PFSK-1 (cell line): ENCODE results near the gene GMCL2.

Source experiments
- POLR2AphosphoS5 ChIP-seq: IDR thresholded peaks from 2 replicates; pipeline ENCODE4 v1.6.1; 2012; ENCODE audit warnings: low read depth, mild to moderate bottlenecking, control low read depth, low read length, moderate library complexity
- TF ChIP-seq, protein P1 (sequence below), 2 experiments: IDR thresholded peaks; 2 replicates each; pipeline versions ENCODE4 v1.6.1 to v1.8.0; 2011 to 2012; ENCODE audit warnings: low read depth in 2 of 2, low read length in 2 of 2, control low read depth in 1 of 2, inconsistent platforms in 1 of 2, mild to moderate bottlenecking in 1 of 2, moderate library complexity in 1 of 2; ENCODE audit not compliant: insufficient read depth in 1 of 2

DNA sequence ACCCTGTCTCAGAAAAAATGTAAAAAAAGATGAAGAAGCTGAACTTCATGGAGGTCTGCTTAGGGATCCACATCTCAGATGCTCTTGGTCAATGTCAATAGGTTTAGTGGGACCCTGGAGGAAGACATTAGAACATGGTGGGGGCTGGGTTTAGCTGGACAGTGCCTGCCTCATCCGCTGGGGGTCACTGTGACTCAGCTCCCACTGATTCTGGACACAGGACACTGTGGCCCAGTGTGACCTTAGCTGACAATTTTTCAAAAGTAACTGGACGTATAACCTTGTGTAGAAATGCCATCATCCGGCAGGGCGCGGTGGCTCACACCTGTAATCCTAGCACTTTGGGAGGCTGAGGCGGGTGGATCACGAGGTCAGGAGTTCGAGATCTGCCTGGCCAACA, 9.8 kb upstream of the GMCL2 start:
- no peak for TF ChIP-seq POLR2AphosphoS5
- TF ChIP-seq, protein P1, sequence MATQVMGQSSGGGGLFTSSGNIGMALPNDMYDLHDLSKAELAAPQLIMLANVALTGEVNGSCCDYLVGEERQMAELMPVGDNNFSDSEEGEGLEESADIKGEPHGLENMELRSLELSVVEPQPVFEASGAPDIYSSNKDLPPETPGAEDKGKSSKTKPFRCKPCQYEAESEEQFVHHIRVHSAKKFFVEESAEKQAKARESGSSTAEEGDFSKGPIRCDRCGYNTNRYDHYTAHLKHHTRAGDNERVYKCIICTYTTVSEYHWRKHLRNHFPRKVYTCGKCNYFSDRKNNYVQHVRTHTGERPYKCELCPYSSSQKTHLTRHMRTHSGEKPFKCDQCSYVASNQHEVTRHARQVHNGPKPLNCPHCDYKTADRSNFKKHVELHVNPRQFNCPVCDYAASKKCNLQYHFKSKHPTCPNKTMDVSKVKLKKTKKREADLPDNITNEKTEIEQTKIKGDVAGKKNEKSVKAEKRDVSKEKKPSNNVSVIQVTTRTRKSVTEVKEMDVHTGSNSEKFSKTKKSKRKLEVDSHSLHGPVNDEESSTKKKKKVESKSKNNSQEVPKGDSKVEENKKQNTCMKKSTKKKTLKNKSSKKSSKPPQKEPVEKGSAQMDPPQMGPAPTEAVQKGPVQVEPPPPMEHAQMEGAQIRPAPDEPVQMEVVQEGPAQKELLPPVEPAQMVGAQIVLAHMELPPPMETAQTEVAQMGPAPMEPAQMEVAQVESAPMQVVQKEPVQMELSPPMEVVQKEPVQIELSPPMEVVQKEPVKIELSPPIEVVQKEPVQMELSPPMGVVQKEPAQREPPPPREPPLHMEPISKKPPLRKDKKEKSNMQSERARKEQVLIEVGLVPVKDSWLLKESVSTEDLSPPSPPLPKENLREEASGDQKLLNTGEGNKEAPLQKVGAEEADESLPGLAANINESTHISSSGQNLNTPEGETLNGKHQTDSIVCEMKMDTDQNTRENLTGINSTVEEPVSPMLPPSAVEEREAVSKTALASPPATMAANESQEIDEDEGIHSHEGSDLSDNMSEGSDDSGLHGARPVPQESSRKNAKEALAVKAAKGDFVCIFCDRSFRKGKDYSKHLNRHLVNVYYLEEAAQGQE (IDR thresholded peaks at IDR 0.05; ENCODE audit: insufficient read depth in 1 of 2, low read depth in 2 of 2, low read length in 2 of 2), result no peak
